Esophagus squamous epithelium (tissue), 5 donors: ENCODE results near the gene PRKCE. TPM values are rescaled to one million over a fixed set of nuclear protein-coding genes. Genes with fewer than 3 reads are reported as not detected.

Experiments used
- DNase-seq: peaks from one replicate; lab custom pipeline; 2025; lab: John Stamatoyannopoulos, UW
- H3K27ac ChIP-seq, 4 donors: fragments of 200-600 bp; sonication (generic); one replicate each; pipeline ENCODE4 v1.5.1; 2016 to 2019; ENCODE audit warnings: mild to moderate bottlenecking in 1 of 4
- H3K27me3 ChIP-seq, 4 donors: fragments of 200-600 bp; sonication (generic); 1 replicate in 3 of 4; 2 replicates in 1 of 4; pipeline versions ENCODE4 v1.5.1 to v1.6.0; 2017 to 2021; ENCODE audit warnings: antibody characterized with exemption in 1 of 4
- H3K36me3 ChIP-seq, 3 donors: fragments of 200-600 bp; sonication (generic); one replicate each; pipeline ENCODE4 v1.5.1; 2016 to 2019
- H3K4me1 ChIP-seq, 3 donors: fragments of 200-600 bp; sonication (generic); one replicate each; pipeline ENCODE4 v1.5.1; 2017 to 2019
- H3K4me3 ChIP-seq, 4 donors: fragments of 200-600 bp; sonication (generic); 1 replicate in 3 of 4; 2 replicates in 1 of 4; pipeline ENCODE4 v1.5.1; 2016 to 2019; ENCODE audit warnings: mild to moderate bottlenecking in 2 of 4, moderate library complexity in 1 of 4
- H3K9me3 ChIP-seq, 3 donors: fragments of 200-600 bp; sonication (generic); one replicate each; pipeline ENCODE4 v1.5.1; 2016 to 2019
- CTCF ChIP-seq, 6 experiments: fragments of 450-650 bp in 4 of 6; fragments of 200-600 bp in 2 of 6; sonication (generic) in 2 of 6; IDR thresholded peaks; one replicate each; pipeline ENCODE4 v1.5.1; 2016 to 2019; ENCODE audit warnings: antibody characterized with exemption in 6 of 6, mild to moderate bottlenecking in 4 of 6, moderate library complexity in 4 of 6
- POLR2A ChIP-seq, 4 donors: fragments of 450-650 bp; IDR thresholded peaks; one replicate each; pipeline ENCODE4 v1.6.1; 2017; ENCODE audit warnings: antibody characterized with exemption in 4 of 4, mild to moderate bottlenecking in 4 of 4, moderate library complexity in 3 of 4
- WGBS, 2 donors: methylation state at CpG; one replicate each; pipeline ENCODE4 v1.1.5; 2018; 5-methylcytosine and 5-hydroxymethylcytosine counted together
- intact Hi-C: fragments of 100-400 bp; cut with DNase I; formaldehyde crosslinking; loops from one replicate; pipeline ENCODE4 v1.15.0; 2022
- total RNA-seq, 4 donors: library from RNA; depleted of rRNA; stranded (reverse); fragments of >200 nt; gene quantifications; one replicate each; pipeline ENCODE4 v1.1.0, GENCODE V29; 2016
- donor health status: DM: yes; HTN: yes; CAD: no.

The PRKCE gene
- total RNA-seq, 4 donors from 2014 or later = 6.5 to 13.7 (median 9.9) TPM

GRCh38 chr2:46018773-46019591, 367.5 kb downstream of the PRKCE start:
- WGBS, 2 donors = 86 to 89% methylated on average over 10 of the region's 10 CpGs
- Histone ChIP-seq H3K36me3 (peaks cover 0 to 39% (median 0%) of the 10 kb centered on the region in 3 donors), H3K27ac (no peak overlapping the region), H3K9me3 (no peaks in the 10 kb centered on the region), H3K27me3 (no peaks in the 10 kb centered on the region), H3K4me1 (peaks cover 0 to 12% (median 0%) of the 10 kb centered on the region in 3 donors), H3K4me3 (no peak overlapping the region)
- intact Hi-C loops = no loop called here
- no peak for DNase-seq
- TF ChIP-seq POLR2A (IDR thresholded peaks at IDR 0.05) (no peak), CTCF (IDR thresholded peaks at IDR 0.05) (no peak)

- H3K36me3 ChIP-seq = peaks cover 0 to 39% (median 0%) of the 10 kb centered on the region in 3 donors
- WGBS, 2 donors = 93 to 95% methylated on average over 2 of the region's 2 CpGs
- H3K4me3 ChIP-seq = no peak overlapping the region
- intact Hi-C loops = no loop called here
- peaks cover 0 to 3% (median 0%) of the 10 kb centered on the region in 3 donors for H3K4me1 ChIP-seq
- TF ChIP-seq POLR2A (IDR thresholded peaks at IDR 0.05) (no peak), CTCF (IDR thresholded peaks at IDR 0.05) (no peak)
- no peak for DNase-seq
- no peaks in the 10 kb centered on the region for H3K27me3 ChIP-seq
- H3K9me3 ChIP-seq = no peaks in the 10 kb centered on the region
- no peak overlapping the region for H3K27ac ChIP-seq
Observed at GRCh38 chr2:46020416-46020815, 368.9 kb downstream of the PRKCE start.

GRCh38 chr2:46023165-46023854, 371.8 kb downstream of the PRKCE start:
- no peak overlapping the region for H3K4me3 ChIP-seq
- H3K27ac ChIP-seq = no peak overlapping the region
- no peaks in the 10 kb centered on the region for H3K4me1 ChIP-seq
- no peaks in the 10 kb centered on the region for H3K9me3 ChIP-seq
- intact Hi-C loops = no loop called here
- no peaks in the 10 kb centered on the region for H3K27me3 ChIP-seq
- WGBS, 2 donors = 81 to 84% methylated on average over 3 of the region's 3 CpGs
- no peak for DNase-seq
- no peak for TF ChIP-seq POLR2A (IDR thresholded peaks at IDR 0.05)
- TF ChIP-seq CTCF (IDR thresholded peaks at IDR 0.05) = no peak
- peaks cover 0 to 24% (median 0%) of the 10 kb centered on the region in 3 donors for H3K36me3 ChIP-seq

- Histone ChIP-seq H3K9me3 (no peaks in the 10 kb centered on the region), H3K4me1 (peaks cover under 1 to 4% (median under 1%) of the 10 kb centered on the region in 3 donors), H3K4me3 (no peak overlapping the region), H3K27ac (no peak overlapping the region), H3K36me3 (peaks cover 0 to 16% (median 0%) of the 10 kb centered on the region in 3 donors), H3K27me3 (no peaks in the 10 kb centered on the region)
- intact Hi-C loops = no loop called here
- no peak for DNase-seq
- 80 to 90% methylated on average over 5 of the region's 5 CpGs for WGBS, 2 donors
- no peak for TF ChIP-seq CTCF (IDR thresholded peaks at IDR 0.05)
Observed at GRCh38 chr2:46024146-46024779, 372.8 kb downstream of the PRKCE start.
